Mammary epithelial cell (primary cell): ENCODE results near the gene LILRA6.
"Not testable (repeated sequence)": the region's sequence is repeated elsewhere in the genome, so short reads cannot be mapped to it uniquely, and the experiment has no call there.

ENCODE experiments used
- EZH2 ChIP-seq: IDR thresholded peaks from 2 replicates; pipeline ENCODE4 v1.6.1; 2012; ENCODE audit warnings: low read length, inconsistent platforms, borderline replicate concordance
- TF ChIP-seq, protein P1 (sequence below), 2 donors: IDR thresholded peaks in 1 of 2; conservative IDR thresholded peaks in 1 of 2; 2 replicates each; pipeline ENCODE4 v1.5.1; 2011 to 2012; ENCODE audit warnings: inconsistent platforms in 2 of 2, low read length in 2 of 2, mild to moderate bottlenecking in 2 of 2, control low read depth in 1 of 2, low read depth in 1 of 2; ENCODE audit not compliant: insufficient read depth in 1 of 2; ENCODE audit errors: extremely low read depth in 1 of 2

DNA sequence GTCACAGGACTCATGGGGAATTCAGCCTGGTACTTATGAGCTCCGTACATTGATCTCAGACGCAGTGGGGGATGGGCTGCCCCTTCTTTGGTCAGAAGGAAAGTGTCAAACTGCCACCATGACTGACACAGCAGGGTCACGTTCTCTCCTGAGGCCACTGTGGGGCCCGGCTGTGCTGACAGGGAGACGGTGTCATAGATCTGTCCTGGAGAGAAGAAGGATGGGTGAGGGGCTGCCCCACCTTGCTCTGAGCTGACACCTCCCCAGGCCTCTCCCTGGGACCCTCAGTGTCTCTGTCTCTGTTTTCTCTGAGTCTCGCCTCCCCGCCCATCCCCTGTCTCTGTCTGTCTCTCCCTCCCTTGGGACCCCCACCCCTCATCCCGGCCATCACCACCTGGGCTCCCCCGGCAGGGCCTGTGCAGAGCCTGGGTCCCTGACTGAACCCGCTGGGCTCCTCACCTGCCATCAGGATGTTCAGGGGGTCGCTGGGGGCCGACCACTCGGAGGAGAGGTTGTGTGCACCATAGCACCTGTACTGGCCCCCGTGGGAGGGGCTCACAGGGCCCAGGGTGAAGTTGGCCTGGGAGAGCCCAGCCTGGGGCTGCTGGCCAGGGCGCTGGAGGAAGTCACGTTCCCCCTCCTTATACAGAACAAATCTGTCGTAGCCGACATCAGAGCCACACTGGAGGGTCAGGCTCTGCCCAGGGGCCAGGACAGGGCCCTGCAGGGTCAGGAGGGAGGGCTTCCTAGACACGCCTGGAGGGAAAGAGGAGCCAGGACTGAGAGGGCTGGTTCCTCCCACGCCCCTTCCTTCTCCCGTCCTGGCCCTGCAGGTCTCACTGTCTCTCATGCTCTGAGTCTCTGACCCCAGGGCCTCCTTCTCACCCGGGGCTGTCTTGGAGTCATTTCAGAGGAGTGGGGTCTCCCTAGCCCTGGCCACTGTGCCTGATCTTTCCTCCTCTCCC, 1.9 kb downstream of the LILRA6 start:
- TF ChIP-seq, protein P1, sequence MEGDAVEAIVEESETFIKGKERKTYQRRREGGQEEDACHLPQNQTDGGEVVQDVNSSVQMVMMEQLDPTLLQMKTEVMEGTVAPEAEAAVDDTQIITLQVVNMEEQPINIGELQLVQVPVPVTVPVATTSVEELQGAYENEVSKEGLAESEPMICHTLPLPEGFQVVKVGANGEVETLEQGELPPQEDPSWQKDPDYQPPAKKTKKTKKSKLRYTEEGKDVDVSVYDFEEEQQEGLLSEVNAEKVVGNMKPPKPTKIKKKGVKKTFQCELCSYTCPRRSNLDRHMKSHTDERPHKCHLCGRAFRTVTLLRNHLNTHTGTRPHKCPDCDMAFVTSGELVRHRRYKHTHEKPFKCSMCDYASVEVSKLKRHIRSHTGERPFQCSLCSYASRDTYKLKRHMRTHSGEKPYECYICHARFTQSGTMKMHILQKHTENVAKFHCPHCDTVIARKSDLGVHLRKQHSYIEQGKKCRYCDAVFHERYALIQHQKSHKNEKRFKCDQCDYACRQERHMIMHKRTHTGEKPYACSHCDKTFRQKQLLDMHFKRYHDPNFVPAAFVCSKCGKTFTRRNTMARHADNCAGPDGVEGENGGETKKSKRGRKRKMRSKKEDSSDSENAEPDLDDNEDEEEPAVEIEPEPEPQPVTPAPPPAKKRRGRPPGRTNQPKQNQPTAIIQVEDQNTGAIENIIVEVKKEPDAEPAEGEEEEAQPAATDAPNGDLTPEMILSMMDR (conservative IDR thresholded peaks at IDR 0.05 in 1 of 2, IDR thresholded peaks at IDR 0.05 in 1 of 2; ENCODE audit: extremely low read depth in 1 of 2, insufficient read depth in 1 of 2, low read depth in 1 of 2, low read length in 2 of 2): not testable (repeated sequence)
- TF ChIP-seq EZH2: not testable (repeated sequence)
